Stimulated activated CD8-positive, alpha-beta memory T cell treated with anti-CD3 and anti-CD28 coated beads, Interleukin-4, amount 100 ng/mL, for 4 hours (primary cell): ENCODE measurements around the gene RASEF.
"Not testable (repeated sequence)": the region's sequence is repeated elsewhere in the genome, so short reads cannot be mapped to it uniquely, and the experiment has no call there.

Experiments
- DNase-seq, 2 donors: peaks; one replicate each; pipeline ENCODE4 v3.0.0-alpha.2; 2020; ENCODE audit warnings: low read depth in 2 of 2, low spot score in 1 of 2

RASEF gene

DNA sequence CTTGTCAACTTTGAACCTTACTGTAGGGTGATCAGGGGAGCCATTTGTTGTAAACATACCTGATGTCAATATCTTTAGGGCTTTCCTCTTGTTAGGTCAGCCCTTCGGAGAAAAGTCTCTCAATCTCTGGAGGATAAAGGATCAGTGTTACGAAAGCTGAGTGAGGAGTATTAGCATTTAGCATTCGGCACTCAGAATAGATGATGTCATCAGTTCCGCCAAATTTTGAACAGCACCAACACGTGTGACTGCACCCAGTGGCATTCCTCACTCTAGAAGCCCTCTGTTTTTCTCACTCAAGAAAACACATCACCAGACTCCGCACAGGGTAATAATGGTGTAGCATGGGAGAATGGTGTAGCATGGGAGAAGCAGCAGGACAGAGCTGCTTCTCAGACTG, 87.8 kb downstream of the RASEF start:
- DNase-seq, result no peak

GRCh38 chr9:82972446-82972845, 90.5 kb downstream of the RASEF start:
- DNase-seq, result no peak

- DNase-seq, result no peak
These were observed 92.6 kb downstream of the RASEF start for GRCh38 chr9:82970359-82970758.

GRCh38 chr9:82969291-82969690, 93.7 kb downstream of the RASEF start:
- no peak for DNase-seq

DNA sequence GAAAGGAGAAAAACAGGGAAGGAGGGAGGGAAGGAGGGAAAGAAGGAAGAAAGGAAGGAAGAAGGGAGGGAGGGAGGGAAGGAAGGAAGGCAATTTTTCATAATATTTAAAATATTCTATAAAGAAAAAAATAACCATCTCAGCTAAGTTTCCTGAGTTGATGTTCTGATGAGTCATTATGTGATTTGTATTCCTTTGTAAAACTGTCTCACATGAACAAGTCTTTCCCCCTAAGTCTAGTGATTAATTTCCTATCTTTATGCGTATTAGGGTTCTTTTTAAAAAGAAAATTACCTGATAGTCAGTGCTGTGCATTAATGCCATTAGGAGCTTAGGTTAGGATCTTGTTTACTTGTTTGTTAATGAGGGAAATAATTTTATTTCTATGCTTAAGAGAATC, 94.1 kb downstream of the RASEF start:
- DNase-seq, result no peak

- no peak for DNase-seq
These were observed 94.6 kb downstream of the RASEF start for GRCh38 chr9:82968388-82968787.

DNA sequence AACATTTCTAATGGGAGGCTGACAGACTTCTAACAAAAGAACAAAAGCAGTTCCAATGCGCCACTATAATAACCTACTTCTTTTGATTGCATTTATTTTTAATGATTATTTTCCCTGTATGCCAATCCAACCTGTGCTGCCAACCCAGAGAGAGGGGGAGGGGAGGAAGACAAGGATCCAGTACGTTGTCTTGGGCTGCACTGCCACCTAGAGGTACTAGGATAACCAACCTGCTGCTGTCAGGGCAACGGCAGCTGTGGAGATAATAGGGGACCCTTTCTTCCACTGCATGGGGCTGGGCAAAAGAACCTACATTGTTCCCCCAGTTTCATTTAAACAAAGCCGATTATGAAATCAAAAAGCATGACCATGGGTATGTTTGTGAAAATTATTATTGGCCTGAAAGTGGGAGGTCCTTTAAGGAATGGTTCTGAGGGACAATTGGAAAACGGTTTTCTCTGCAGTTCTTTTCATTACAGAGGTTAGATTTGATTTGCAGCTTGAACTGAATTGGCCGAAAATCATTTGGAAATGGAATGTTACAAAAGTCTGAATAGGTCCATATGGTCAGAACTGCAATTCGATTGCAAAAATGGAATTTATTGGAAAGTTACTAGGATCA, 101.3 kb downstream of the RASEF start:
- DNase-seq, result no peak

GRCh38 chr9:82957529-82958379, 105.2 kb downstream of the RASEF start:
- no peak for DNase-seq

DNA sequence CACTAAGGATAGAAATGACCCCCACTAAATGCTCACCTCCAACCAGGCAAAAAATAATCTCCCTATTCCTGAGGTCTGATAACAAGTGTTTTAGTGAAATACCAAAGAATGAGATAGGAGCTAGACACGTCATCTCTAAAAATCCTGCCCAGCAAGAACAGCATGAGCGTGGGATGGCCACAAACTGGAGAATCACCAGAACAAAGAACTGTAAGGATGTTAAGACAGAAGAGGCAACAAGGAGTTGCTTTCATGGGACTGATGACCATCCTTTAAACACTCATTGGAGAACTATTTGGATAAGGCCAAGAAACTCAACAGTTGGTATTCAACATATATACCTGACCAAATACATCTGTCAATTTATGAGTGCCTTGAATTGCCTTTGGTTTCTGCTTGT, 113.7 kb downstream of the RASEF start:
- DNase-seq, result no peak

DNA sequence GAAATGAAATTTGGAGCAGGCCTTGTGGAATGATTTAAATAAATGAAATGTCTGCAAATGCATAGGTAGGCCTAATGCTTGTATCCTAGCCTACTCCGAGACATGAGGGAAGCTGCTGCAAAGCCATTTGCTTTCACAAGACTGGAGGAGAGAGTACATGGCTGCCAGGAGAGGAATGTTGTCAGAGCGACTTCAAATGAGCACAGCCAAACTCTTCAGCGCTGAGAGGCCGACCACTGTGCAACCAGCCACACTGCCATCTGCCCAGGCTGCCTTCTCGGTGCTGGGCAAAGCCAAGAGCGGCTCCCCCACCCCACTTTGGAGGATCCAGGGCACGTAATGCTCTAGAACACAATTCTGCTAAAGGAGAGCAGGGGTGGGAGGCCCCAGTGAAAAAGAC, 122.6 kb downstream of the RASEF start:
- DNase-seq, result no peak

- DNase-seq, result no peak
These were observed 123.5 kb downstream of the RASEF start for GRCh38 chr9:82939451-82939850.

- no peak for DNase-seq
These were observed 124.3 kb downstream of the RASEF start for GRCh38 chr9:82938426-82939218.

GRCh38 chr9:82936561-82936960, 126.4 kb downstream of the RASEF start:
- not testable (repeated sequence) for DNase-seq

GRCh38 chr9:82934949-82935348, 128.0 kb downstream of the RASEF start:
- DNase-seq, result no peak

GRCh38 chr9:82934025-82934424, 128.9 kb downstream of the RASEF start:
- not testable (repeated sequence) for DNase-seq

DNA sequence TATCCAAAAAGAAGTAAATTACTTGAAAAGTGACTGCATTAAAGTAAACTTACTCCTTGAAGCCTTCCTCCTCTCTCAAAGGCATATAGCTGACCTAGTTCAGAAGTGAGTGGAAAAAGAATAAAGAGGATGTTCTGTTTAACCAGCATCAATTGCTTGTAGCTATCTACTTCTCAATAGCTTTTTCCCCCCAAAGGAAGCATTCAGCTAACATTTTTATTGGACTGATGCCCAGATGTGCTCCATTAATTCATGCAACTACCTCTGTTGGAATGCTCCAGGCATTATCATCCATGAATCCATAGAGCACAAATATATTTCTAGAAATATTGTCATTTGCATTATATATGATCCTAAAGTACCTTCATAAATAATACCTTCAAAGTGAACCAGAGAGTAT, 132.8 kb downstream of the RASEF start:
- DNase-seq, result no peak
